BE2C (cell line): ENCODE results near the gene LTBP4.
"Not testable (repeated sequence)": the region's sequence is repeated elsewhere in the genome, so short reads cannot be mapped to it uniquely, and the experiment has no call there.

Experiments
- DNase-seq: peaks from one replicate; pipeline ENCODE4 v3.0.0-alpha.2; 2020
- H3K27me3 ChIP-seq: fragments of 250-450 bp; sonication (Bioruptor Pico); 2 replicates; pipeline ENCODE4 v1.5.1; 2020; ENCODE audit warnings: mild to moderate bottlenecking
- H3K36me3 ChIP-seq: fragments of 250-450 bp; sonication (Bioruptor Pico); 2 replicates; pipeline ENCODE4 v1.5.1; 2020; ENCODE audit warnings: mild to moderate bottlenecking
- H3K4me1 ChIP-seq: fragments of 250-450 bp; sonication (Bioruptor Pico); 2 replicates; pipeline ENCODE4 v1.5.1; 2020
- H3K4me3 ChIP-seq: 2 replicates; pipeline ENCODE4 v1.5.1; 2011; ENCODE audit warnings: low read depth, low read length
- H3K9me3 ChIP-seq: fragments of 250-450 bp; sonication (Bioruptor Pico); 2 replicates; pipeline ENCODE4 v1.5.1; 2020
- CTCF ChIP-seq: IDR thresholded peaks from 2 replicates; pipeline ENCODE4 v1.5.1; 2012; ENCODE audit warnings: mild to moderate bottlenecking, low read depth, low read length

Gene LTBP4

DNA sequence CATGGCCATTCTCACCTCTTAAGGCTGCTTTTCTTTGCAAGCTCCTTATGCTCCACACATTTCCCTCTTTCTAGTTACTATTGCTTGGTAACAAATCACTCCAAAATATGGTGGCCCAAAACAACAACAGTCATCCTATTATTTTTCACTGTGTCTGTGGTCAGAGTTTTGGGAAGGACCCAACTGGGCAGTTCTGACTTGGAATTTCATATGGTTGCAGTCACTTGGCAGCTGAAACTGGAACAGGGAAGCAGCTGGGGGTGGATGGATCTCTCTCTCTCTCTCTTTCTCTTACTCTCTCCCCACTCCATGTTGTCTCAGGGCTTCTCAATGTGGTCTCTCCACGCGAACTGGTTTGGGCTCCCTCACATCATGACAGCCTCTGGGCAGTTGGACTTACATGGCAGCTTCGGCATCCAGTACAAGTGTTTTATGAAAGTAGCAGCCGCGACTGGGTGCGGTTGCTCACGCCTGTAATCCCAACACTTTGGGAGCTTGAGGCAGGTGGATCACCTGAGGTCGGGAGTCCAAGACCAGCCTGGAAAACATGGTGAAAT lies 49.7 kb downstream of the LTBP4 start:
- DNase-seq, result no peak
- no peaks in the 10 kb centered on the region for H3K4me1 ChIP-seq
- H3K4me3 ChIP-seq, result no peak overlapping the region
- TF ChIP-seq CTCF, result no peak
- no peaks in the 10 kb centered on the region for H3K27me3 ChIP-seq
- no peaks in the 10 kb centered on the region for H3K36me3 ChIP-seq
- H3K9me3 ChIP-seq, result no peaks in the 10 kb centered on the region

DNA sequence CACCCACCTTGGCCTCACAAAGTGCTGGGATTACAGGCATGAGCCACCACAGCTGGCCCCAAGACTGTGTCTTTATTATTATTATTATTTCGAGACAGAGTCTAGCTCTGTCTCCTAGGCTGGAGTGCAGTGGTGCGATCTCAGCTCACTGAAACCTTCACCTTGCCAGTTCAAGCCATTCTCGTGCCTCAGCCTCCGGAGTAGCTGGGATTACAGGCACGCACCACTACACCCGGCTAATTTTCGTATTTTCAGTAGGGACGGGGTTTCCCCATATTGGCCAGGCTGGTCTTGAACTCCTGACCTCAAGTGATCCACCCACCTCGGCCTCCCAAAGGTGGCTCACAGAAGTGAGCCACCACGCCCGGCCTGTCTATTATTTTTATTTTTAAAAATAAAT lies 51.1 kb downstream of the LTBP4 start:
- H3K4me1 ChIP-seq, H3K27me3 ChIP-seq, DNase-seq, H3K36me3 ChIP-seq, H3K9me3 ChIP-seq, H3K4me3 ChIP-seq: not testable (repeated sequence)

- not testable (repeated sequence) for H3K9me3 ChIP-seq, H3K4me1 ChIP-seq, H3K4me3 ChIP-seq, H3K27me3 ChIP-seq, H3K36me3 ChIP-seq, DNase-seq
These were observed 54.5 kb downstream of the LTBP4 start for GRCh38 chr19:40655684-40656083.

DNA sequence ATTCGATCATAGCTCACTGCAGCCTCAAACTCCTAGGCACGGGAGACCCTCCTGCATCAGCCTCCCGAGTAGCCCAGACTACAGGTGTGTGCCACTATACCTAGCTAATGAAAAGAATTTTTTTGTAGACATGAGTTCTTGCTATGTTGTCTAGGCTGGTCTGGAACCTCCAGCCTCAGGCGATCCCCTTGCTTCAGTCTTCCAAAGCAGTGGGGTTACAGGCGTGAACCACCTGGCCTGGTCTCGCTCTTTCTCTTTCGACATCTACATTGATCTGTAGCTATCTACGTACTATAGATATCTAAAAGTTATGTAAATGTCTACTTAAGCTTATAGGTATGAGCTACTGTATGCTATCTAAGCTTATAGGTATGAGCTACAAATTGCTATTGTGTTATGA lies 56.9 kb downstream of the LTBP4 start:
- Histone ChIP-seq H3K27me3 (no peaks in the 10 kb centered on the region), H3K4me3 (no peak overlapping the region), H3K36me3 (no peaks in the 10 kb centered on the region), H3K9me3 (no peaks in the 10 kb centered on the region), H3K4me1 (no peaks in the 10 kb centered on the region)
- no peak for TF ChIP-seq CTCF
- no peak for DNase-seq

- Histone ChIP-seq H3K4me1 (peaks cover 3% of the 10 kb centered on the region; the same call in 1 of the 2 replicates), H3K9me3 (no peaks in the 10 kb centered on the region), H3K27me3 (no peaks in the 10 kb centered on the region), H3K36me3 (no peaks in the 10 kb centered on the region), H3K4me3 (no peak overlapping the region)
- TF ChIP-seq CTCF, result no peak
- DNase-seq, result no peak
These were observed 57.9 kb downstream of the LTBP4 start for GRCh38 chr19:40659116-40659515.

DNA sequence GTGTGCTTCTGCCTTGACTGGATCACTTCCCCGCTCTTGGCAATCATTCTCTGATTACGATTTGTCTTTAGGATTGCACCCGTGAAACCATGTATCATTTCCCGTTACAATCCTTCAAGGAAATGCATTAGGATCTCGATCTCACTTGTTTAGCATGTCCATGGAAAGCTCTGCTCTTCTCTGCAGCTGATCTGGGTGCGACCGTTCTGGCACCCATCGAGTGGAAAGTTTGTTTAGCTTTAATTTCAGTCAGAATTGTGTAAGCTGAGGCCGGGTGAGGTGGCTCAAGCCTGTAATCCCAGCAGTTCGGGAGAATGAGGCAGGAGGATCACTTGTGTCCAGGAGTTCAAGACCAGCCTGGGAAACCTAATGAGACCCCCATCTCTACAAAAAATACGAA lies 58.4 kb downstream of the LTBP4 start:
- Histone ChIP-seq H3K36me3 (no peaks in the 10 kb centered on the region), H3K4me1 (peaks cover 3% of the 10 kb centered on the region; the same call in 1 of the 2 replicates), H3K4me3 (no peak overlapping the region), H3K27me3 (no peaks in the 10 kb centered on the region), H3K9me3 (no peaks in the 10 kb centered on the region)
- DNase-seq, result no peak
- TF ChIP-seq CTCF, result no peak

- peaks cover 3% of the 10 kb centered on the region; the same call in 1 of the 2 replicates for H3K4me1 ChIP-seq
- H3K4me3 ChIP-seq, result no peak overlapping the region
- H3K9me3 ChIP-seq, result no peaks in the 10 kb centered on the region
- no peak for TF ChIP-seq CTCF
- no peaks in the 10 kb centered on the region for H3K36me3 ChIP-seq
- no peaks in the 10 kb centered on the region for H3K27me3 ChIP-seq
- DNase-seq, result no peak
These were observed 60.4 kb downstream of the LTBP4 start for GRCh38 chr19:40661616-40662015.
